Cardiac fibroblast (primary cell): ENCODE measurements around the gene HOXD12.

Experiments used
- DNase-seq, 2 donors: peaks; one replicate each; pipeline versions ENCODE4 v3.0.0 to v3.0.0-alpha.2; 2010; ENCODE audit warnings: low read depth in 2 of 2
- H3K4me3 ChIP-seq, 2 donors: replicated peaks in 1 of 2; 1 replicate in 1 of 2; 2 replicates in 1 of 2; pipeline ENCODE4 v1.5.1; 2011; ENCODE audit warnings: low read depth in 2 of 2, low read length in 2 of 2, mild to moderate bottlenecking in 2 of 2, moderate library complexity in 1 of 2
- TF ChIP-seq, protein P1 (sequence below): IDR thresholded peaks from one replicate; pipeline ENCODE4 v1.5.1; 2011; ENCODE audit warnings: low read depth, mild to moderate bottlenecking, low read length, inconsistent platforms

HOXD12 gene

DNA sequence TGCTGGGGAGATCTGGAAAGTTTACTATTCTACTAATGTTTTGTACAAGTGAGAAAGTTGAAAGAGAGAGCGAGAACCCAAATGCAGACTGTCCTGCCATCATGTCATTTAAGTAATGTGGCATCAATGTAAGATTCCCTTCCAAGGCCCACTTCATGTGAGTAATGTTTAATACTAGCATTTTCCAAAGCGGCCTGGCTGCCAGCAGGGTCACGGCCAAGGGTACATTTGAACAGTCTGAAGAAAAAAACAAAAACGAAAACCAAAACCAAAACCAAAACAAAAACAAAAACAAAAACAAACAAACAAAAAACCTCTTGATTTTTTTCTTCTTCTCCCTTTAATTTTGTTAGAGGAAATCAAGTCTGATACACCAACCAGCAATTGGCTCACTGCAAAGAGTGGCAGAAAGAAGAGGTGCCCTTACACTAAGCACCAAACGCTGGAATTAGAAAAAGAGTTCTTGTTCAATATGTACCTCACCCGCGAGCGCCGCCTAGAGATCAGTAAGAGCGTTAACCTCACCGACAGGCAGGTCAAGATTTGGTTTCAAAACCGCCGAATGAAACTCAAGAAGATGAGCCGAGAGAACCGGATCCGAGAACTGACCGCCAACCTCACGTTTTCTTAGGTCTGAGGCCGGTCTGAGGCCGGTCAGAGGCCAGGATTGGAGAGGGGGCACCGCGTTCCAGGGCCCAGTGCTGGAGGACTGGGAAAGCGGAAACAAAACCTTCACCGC lies 19.2 kb downstream of the HOXD12 start:
- TF ChIP-seq, protein P1, sequence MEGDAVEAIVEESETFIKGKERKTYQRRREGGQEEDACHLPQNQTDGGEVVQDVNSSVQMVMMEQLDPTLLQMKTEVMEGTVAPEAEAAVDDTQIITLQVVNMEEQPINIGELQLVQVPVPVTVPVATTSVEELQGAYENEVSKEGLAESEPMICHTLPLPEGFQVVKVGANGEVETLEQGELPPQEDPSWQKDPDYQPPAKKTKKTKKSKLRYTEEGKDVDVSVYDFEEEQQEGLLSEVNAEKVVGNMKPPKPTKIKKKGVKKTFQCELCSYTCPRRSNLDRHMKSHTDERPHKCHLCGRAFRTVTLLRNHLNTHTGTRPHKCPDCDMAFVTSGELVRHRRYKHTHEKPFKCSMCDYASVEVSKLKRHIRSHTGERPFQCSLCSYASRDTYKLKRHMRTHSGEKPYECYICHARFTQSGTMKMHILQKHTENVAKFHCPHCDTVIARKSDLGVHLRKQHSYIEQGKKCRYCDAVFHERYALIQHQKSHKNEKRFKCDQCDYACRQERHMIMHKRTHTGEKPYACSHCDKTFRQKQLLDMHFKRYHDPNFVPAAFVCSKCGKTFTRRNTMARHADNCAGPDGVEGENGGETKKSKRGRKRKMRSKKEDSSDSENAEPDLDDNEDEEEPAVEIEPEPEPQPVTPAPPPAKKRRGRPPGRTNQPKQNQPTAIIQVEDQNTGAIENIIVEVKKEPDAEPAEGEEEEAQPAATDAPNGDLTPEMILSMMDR, result peak; percentile 23
- DNase-seq, result peak in 1 of 2 donors; percentile 20
- no peak overlapping the region for H3K4me3 ChIP-seq

DNA sequence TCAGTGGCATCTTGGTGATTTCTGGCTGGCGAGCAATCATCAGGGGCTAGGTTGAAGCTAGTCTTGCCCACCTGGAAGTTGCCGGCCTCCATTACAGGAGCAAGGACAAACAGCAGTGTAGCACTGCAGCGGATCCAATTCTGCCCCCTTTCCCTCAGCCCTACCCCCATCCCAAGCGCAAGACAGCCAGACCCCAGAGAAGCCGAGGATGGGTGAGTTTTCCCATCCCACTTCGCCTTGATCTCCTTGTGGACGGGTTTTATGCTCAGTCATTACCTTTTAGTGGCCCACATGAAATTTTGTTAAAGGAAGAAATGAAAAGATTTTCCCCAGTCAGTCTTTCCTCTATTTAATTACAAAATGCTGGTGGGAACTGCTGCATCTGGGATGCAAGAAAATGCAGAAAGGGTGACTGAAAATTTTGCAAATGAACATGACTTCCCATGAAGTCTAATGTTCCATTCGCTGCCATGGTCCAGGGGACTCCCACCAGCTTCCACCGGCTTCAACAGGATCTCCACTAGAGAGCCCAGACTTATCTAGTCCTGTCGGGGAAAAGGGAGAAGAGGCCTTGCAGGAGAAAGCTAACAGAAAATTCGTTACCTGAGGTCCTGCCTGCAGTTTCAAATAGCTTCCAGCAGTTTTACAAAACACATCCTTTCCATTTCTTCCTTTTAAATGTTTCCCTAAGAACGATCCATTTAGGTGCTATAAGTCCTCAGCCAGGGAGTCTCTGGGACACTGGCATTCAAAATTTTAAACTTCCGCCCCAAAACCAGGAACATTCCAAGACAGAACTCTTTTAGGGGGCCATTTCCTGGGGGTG lies 21.0 kb downstream of the HOXD12 start:
- TF ChIP-seq, protein P1, result no peak
- no peak overlapping the region for H3K4me3 ChIP-seq
- no peak for DNase-seq

DNA sequence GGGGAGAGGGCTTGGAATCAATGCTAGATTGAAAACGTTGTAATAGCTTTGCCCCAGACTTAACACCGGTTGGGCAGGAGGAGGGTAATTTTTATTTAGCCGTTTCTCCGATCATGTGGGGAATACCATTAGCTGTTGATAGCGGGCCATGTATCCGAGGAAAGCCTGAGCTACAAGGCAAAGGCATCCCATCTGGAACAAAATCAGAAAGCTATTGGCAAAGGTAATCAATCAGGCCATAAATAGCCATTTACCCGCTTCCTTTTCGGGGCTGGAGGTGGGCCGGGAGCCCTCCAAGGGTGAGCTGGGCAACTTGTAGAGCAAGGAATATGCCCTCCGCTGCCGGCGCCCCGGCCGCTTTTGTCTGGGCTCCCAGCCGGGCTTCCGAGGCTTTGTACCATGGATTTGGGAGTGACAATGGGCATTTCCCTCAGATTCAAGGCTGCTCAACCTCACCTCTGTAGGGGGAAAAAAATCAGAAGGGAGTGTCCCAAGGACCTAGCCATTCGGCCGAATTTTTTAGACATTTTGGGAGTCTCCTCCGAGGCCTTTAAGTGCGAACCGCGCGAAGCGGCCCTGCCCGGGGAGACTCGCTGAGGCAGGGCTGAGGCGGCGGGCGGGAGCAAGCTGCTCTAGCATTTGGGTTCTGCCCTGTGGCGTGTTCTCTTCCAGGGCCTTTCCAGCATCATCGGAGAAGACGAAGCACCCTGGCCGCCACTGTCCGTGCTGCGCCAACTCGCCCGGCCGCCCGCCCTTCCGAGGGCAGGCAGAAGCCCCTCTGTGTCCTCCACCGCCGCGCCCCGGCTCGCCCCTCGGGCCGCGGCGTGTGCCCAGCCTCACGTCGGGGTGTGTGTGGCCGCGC lies 21.8 kb downstream of the HOXD12 start:
- DNase-seq, result no peak
- H3K4me3 ChIP-seq, result no peak overlapping the region
- TF ChIP-seq, protein P1, result no peak

DNA sequence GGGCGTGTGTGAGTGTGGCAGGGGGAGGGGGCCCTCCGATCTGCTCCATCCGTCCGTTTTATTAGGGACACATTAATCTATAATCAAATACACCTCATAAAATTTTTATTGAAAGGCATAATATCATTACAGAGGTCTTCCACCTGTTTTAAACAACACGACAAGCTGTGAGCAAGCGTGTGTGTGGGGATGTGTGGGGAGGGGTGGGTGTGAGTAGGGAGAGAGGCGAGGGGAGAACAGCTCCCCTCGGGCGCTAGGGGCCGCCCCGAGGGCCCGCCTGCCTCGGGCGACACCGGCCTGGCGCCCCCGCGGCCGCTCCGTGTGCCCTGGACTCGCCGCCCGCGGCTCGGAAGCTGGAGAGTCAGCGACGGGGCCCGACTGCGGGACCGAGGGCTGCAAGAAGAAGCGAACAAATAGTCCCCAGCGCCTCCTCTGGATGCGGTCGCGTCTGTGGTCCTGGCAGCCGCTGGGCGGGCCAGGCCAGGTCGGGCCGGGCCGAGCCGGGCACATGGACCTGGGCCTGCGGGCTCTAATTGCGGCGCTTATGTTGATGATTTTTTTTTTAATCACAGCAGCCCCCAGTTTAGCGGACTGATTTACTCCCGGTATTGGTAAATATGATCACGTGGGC lies 22.6 kb downstream of the HOXD12 start:
- no peak for DNase-seq
- TF ChIP-seq, protein P1, result no peak
- H3K4me3 ChIP-seq, result peak overlapping the region in 1 of 2 donors; percentile 2

DNA sequence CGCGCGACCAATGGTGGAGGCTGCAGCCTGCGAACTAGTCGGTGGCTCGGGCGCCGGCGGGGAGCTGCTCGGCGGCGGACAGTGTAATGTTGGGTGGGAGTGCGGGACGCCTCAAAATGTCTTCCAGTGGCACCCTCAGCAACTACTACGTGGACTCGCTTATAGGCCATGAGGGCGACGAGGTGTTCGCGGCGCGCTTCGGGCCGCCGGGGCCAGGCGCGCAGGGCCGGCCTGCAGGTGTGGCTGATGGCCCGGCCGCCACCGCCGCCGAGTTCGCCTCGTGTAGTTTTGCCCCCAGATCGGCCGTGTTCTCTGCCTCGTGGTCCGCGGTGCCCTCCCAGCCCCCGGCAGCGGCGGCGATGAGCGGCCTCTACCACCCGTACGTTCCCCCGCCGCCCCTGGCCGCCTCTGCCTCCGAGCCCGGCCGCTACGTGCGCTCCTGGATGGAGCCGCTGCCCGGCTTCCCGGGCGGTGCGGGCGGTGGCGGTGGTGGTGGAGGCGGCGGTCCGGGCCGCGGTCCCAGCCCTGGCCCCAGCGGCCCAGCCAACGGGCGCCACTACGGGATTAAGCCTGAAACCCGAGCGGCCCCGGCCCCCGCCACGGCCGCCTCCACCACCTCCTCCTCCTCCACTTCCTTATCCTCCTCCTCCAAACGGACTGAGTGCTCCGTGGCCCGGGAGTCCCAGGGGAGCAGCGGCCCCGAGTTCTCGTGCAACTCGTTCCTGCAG lies 23.3 kb downstream of the HOXD12 start, which contains the start of gene HOXD9:
Gene HOXD9 (plus strand): TSS at position 37 of the 728 bp plus-strand sequence. CDS start 50 bp downstream, at position 87.
- DNase-seq, result no peak
- H3K4me3 ChIP-seq, result peak within 1 kb of the TSS in 1 of 2 donors; percentile 2
- TF ChIP-seq, protein P1, result no peak
